NCI-H1417 treated with DMSO at 0.1 percent for 48 hours (cell line): Measurements from ENCODE around the gene ABCF3.

Experiments
- DNase-seq: peaks from one replicate; lab custom pipeline; 2025; lab: John Stamatoyannopoulos, UW

ABCF3 gene

DNA sequence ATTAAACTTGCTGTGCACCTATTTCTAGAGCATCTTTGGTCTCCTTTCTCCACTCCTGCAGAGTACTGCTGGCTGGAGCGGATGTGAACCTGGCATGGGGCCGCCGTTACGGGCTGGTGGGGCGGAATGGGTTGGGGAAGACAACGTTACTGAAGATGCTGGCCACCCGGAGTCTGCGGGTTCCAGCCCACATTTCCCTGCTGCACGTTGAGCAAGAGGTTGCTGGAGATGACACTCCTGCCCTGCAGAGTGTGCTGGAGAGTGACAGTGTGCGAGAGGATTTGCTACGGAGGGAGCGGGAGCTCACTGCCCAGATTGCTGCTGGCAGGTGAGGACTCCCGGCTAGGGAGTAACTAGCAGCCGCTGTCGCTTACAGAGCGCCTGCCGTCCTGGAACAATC is 2.1 kb downstream of the ABCF3 start:
- DNase-seq = no peak

DNA sequence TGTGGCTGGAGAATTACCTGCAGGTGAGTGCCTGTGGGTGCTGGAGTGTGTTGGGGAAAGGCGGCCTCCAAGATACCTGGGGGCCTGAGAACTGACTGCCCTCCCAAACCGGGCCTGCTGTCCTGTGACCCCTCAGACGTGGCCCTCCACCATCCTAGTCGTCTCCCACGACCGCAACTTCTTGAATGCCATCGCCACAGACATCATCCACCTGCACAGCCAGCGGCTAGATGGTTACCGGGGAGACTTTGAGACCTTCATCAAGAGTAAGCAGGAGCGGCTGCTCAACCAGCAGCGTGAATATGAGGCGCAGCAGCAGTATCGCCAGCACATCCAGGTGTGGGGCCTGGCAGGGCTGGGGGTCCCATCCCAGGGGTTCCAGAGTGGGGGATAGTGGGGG is 3.4 kb downstream of the ABCF3 start:
- DNase-seq = no peak

DNA sequence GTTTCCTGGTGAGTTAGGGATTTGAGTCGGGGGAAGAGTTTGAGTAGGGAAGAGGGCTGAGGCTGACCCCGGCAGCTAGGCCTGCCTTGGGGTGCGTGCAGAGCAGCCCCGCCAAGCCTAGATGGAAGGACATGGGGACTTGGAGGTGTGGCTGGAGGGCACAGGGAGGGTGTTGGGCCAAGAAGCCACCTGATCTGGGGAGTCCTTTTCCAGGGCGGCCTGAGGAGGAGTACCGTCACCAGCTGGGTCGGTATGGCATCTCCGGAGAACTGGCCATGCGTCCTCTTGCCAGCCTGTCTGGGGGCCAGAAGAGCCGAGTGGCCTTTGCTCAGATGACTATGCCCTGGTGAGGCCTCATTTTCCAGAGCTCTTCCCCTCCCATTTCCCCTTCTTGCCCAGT is 6.9 kb downstream of the ABCF3 start:
- no peak for DNase-seq

DNA sequence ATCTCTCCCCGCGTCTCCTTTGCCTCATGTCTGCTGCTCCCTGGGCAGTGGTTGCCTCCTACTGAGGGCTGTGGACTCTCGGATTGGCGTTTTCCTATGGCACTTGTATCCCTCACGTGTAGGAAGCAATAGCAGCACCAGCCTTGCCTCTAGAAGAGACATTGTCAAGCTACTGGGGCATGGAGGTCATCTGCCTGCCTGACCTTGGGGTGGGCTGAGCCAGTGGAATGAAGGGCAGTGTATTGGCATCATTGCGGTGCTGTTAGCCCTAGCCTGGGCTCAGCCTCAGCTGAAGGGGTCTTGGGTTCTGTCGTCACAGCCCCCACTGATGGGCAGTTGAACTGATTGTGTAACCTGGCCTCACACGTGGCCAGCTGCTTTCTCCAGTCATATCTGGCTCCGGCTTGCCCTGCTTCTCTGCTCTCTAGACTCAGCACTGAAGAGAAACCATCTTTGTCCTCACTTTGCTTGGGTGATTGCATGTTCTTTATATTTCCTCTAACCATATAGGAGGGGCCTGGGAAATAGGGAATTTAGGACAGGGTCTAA is 8.1 kb downstream of the ABCF3 start:
- DNase-seq = no peak

DNA sequence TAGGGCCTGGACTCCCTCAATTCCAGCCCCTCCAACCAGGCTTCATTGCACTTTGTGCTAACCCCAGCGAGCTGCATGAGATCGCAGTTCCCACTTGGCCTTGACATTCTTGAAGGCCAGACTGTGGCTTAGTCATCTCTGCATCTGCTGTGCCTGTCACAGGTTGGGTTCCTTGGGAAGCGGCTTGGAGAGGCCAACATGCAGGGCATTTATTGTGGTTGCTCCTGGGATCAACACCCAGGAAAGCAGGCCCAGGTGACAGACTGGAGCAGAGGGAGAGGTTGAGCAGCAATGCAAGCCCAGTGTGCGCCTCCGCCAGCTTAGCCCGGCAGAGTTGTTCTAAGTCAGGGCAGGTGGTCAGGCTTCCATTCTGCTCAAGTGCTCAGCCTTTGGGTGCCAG is 10.5 kb downstream of the ABCF3 start:
- no peak for DNase-seq

DNA sequence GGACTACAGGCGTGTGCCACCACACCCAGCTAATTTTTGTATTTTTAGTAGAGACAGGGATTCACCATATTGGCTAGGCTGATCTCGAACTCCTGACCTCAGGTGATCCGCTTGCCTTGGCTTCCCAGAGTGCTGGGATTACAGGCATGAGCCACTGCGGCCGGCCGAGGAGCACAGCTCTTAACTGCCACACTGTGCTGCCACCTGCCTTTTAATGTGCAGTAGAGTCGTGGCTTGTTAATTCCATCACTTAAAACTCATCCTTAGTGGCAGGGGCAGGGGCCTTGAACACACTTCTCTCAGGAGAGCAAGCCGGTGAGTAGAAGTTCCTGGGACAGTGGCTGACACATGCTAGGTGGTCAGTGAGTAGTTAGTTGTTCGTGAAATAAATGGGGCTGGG is 12.5 kb downstream of the ABCF3 start:
- DNase-seq = no peak

DNA sequence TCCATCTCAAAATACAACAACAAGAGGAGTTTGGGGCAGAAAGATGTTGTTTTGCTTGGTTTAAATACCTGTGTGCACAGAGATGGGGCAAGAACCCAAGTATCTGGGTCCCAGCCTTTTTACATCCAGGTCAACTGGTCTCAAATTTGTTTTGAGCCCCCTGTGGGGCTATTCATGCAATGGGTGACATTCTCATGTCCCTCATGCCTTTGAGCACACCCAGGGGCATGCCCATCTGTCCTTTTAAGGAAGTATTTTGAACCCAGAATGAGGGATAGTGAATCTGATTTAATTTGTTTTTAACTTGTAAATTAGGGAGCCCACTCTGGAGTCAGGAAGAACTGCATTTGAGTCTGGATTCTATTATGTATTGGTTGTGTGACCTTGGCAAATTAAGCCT is 14.8 kb downstream of the ABCF3 start:
- DNase-seq = no peak

DNA sequence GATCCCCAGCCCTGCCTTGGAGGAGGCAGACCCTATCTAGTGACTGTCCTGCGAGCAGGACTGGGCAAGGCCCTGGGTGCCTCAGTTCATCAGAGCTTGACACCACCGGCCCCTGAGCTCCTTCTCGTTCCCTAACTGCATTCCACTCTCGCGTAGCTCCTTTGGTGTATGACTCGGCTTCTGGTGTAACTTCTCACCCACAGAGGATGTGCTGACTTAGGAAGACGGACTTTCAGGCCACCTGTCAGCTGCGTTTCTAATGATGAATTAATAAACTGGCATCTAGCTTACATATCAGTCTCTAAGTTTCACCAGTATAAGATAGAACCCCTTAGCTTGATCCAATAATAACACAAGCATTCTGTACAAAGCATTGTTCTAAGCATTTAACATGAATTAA is 17.5 kb downstream of the ABCF3 start:
- no peak for DNase-seq

DNA sequence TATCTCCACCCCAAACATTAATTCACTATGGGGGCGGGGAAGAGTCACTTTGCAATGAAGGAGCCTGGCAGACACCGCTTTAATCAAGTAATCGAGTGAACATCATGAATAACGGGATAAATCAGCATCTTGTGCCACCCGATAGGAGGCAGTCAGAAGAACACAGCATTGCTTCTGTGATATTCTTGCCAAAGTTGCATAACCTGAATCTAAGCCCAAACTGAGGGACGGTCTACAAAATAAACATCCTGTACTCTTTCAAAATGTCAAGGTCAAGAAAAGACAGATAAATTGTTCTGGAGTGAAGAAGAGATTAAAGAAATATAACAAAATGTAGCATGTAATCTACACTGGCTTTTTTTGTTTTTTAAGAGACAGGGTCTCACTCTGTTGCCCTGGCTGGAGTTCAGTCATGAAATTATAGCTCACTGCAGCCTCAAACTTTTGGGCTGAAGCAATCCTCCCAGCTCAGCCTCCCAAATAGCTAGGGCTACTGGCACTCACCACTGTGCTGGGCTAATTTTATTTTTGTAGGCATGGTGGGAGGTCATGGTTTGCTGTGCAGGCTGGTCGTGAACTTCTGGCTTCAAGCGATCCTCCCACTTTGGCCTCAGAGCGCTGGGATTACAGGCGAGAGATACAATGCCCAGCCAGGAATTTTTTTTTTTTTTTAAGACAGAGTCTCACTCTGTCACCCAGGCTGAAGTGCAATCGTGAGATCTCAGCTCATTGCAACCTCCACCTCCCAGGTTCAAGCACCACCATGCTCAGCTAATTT is 23.3 kb downstream of the ABCF3 start:
- no peak for DNase-seq

DNA sequence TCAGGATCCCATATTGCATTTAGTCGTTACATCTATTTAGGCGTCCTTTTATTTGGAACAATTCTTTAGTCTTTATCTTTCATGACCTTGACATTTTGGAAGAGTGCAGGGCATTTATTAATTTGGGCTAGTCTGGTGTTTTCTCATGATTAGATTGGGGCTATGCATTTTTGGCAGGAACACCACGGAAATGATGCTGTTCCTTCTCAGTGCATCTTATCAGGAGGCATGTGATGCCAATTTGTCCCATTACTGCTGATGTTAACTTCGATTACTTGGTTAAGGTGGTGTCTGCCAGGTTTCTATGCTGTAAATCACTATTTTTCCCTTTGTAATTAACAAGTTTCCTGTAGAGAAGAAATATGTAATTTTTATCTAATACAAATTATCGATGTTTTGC is 25.3 kb downstream of the ABCF3 start:
- no peak for DNase-seq

DNA sequence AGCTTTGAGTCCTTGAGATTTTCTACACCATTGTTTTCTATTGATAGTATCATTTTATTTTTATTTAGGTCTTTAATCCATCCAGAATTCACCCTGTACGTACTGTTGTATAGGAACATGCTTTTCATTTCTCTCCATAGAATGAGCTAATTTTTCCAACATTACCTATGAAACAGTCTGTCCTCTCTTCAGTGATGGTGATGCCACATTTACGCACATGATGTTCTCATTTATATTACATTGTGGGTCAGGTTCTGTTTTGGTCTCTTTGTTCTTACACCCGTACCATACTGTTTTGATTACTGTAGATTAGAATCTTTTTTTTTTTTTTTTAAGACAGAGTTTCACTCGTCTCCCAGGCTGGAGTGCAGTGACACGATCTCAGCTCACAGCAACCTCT is 25.7 kb downstream of the ABCF3 start:
- no peak for DNase-seq

DNA sequence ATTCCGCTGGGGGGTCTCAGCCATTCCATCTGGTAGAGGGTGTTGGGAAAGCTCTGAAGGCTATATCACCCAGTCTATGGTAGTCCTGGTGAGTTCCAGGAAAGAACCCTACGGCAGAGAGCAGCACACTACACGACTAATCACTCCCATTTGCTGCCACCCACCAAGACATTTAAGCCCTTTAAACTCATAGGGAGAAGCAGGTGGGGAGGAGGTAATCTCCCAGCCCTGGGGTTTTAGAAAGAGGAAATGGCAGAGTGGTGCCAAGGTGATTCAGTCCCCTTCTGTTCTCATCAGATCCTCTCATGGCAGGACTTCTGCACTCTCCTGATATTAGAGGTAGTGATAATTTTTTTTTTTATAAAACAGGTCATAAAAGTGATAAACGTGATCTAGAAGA is 32.8 kb downstream of the ABCF3 start:
- DNase-seq = no peak

DNA sequence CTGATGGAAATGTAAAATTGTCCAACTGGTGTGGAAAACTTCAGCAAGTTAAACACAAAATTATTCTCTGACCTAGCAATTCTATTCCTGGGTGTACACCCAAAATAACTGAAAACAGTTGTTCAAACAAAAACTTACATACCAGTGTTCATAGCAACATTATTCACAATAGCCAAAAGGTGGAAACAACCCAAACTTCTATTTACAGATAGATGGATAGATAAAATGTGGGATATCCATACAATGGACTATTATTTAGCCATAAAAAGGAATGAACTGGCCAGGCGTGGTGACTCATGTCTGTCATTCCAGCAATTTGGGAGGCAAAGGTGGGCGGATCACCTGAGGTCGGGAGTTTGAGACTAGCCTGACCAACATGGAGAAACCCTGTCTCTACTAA is 36.5 kb downstream of the ABCF3 start:
- no peak for DNase-seq

DNA sequence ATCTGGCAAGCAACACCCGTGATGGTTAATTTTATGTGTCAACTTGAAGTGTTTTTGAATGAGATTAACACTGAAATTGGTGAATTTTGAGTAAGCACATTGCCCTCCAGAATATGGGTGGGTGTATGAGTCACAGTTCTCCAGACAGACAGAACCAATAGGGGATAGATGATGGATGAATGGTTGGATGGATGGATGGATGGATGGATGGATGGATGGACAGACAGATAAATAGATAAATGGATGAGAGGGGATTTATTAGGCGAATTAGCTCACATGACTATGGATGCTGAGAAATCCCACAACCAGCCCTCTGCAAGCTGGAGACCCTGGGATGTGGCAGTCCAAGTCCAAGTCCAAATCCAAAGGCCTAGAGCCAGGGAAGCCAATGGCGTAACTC is 37.9 kb downstream of the ABCF3 start:
- DNase-seq = no peak

DNA sequence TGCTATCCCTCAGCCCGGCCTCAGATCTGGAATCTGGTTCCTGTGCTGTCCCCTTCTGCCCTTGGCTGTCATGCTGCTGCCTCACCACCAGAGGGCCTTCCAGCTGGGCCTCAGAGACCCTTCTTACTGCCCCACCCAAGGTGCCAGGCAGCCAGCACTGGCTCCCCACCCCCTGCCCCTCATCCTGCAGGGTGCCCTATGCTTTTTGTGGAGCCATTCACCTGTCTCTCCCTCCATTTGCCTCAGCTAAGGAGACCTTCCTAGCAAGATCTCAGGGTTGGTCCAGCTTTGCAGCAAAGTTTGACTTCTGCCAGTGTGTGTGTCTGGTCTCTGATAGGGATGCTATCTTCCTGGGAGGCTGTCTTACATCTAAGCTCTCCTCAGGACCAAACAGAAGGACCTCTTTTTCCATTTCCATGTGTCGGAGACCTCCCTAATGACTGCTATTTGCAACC is 41.5 kb downstream of the ABCF3 start:
- no peak for DNase-seq

DNA sequence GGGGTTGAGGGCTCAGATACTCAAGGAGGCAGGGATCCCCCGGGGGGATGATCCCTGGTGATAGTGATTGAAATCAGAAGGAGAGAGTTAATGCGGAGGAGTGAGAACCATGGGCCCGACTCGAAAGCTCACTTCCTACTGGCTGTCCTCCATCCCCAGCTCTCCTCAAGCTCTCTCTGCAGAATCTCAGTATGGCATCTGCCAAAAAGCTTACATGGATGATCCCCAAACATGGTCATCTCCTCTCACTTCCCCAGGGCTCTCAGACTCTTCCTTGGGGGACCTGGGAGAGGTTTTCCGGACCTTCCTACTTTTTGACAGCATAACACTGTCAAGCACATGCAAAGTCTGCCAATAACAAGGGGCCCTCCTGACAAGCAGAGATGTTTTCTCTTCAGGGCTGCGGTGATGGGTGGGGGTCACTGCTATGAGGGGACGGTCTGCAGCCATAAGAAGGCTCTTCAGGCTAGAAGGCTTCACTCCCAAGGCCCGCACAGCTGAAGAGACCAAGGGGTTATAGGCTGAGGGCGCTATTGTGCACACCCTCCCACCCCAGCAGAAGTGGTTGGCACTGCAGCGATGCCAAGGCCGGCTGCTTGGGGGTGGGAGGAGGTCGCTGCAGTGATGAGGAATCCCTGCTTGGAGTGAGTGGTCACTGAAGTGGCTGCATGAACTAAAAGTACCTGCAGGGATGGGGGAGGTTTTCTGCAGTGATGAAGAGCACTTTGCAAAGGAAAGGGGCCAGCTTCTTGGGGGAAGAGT is 42.6 kb downstream of the ABCF3 start:
- no peak for DNase-seq

DNA sequence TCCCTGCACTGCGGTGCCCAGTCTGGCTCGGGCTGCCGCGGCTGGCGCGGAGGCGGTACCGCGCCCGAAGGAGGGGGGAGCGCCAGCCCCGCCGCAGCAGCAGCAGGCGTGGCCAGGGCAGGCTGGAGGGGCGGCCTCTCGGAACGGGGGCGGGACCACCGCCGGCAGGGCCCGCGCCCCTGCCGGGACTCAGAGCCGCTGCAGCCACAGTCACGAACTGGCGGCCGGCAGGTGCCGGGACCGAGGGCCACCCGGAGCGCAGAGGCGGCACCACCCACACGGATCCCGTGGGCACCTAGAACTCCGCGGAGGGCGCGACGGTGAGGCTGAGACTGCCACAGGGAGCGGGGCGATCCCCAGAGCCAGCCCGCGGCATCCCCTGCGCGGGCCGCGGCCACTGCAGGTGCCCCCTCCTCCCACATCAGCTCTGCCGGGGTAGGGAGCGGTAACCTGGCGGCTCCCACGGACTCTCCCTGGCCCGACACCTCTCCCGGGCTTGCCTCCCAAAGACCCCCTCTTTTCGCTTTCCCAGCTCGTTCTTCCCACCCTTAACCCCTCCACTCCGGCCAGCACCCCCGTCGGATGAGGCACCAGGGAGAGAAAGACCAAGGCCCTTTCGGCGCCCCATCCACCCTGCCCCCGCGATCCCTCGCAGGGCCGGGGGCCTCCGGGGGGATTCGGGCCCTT is 43.5 kb downstream of the ABCF3 start, which contains the start of gene VWA5B2:
Gene VWA5B2 (plus strand): TSS at position 192 of the 687 bp plus-strand sequence. CDS start 944 bp downstream, outside the sequence.
- DNase-seq = peak; percentile 20

DNA sequence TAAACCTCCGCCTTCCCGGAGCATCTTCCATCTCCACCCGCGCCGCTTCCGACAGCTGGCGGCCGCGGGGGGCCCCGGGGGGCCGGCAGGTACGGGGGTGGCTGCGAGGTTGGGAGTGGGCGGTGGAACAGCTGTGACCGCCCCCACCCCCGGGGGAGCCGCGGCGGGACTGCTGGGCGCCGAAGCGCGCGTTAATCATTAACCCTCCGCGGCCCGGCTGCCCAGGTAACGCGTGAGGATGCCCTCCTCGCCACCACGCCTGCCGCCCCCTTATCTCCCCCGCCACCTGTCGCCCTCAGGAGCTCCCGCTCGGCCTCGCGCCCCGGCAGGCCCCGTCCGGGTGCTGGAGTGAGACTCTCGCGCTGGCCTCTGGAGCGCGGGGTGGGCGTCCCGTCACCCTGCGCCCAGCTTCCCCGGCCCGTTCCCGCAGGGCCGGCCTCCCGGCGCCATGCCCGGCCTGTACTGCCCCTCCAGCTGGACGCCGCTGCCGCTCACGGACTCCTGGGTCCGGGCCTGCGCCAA is 44.1 kb downstream of the ABCF3 start:
- DNase-seq = no peak

DNA sequence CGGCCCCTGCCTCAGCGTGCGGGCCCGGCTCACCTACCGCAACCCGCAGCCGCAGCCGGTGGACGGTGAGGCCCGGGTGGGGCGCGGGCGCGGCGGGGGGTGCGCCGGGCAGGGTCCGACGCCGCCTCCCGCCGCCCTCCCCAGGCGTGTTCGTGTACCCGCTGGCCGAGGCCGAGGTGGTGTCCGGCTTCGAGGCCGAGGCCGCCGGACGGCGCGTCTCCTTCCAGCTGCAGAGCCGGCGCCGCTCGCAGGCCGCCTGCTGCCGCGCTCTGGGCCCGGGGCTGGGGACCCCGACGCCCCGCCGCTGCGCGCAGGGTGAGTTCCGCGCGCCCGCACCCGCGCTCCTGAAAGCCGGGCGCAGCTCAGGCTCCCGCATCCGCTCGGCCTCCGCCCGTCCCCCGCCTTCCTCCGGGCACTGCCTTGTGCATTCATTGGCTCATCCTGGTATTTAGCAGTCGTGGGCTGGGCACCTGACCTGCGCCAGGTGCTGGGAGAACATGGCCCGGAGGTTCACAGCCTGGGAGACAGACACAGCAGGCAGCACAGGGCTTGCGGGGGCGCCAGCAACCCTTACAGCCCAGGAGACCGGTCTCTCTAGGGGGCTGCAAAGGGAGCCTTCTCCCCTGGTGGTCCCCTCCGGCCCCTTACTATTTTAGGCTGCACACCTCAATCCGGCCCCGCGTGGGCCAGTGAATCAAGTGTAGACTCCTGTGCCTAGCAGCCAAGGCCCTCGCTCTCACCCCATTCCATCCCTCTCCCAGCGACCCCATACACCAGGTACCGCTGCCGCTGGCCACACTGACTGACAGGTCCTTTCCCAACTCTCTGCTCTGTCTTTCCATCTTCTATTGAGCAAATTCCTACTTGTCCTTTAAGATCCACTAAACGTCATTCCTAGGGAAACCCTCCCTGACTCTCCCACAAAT is 44.9 kb downstream of the ABCF3 start:
- peak; percentile 35 for DNase-seq

DNA sequence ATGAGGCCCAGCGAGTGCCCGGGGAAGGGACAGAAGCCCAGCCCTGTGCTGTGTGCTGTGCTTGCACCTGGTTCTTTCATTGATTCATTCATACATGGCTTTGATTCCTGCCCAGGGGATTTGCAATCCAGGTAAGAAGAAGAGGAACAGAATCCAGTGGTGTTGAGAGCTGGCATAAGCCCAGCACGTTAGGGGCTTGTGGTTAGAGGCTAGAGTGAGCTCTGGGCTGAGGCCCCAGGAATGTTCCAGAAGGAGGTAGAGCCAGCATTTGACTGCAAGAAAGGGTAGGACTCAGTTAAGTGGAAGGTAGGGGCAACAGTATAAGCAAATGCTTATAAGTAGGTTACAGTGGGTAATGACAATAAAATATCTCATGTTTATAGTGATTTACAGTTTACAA is 45.7 kb downstream of the ABCF3 start:
- DNase-seq = no peak
